Erythroblast (primary cell): ENCODE data around the gene ACTR3.

Experiments used
- DNase-seq, 2 experiments: peaks; one replicate each; lab custom pipeline; 2025; lab: John Stamatoyannopoulos, UW
- GATA1 ChIP-seq: IDR thresholded peaks from 2 replicates; pipeline ENCODE4 v1.6.1; 2011; ENCODE audit warnings: low read depth, mild to moderate bottlenecking, control low read depth, low read length, moderate library complexity
- POLR2A ChIP-seq: IDR thresholded peaks from 2 replicates; pipeline ENCODE4 v1.6.1; 2011; ENCODE audit warnings: mild to moderate bottlenecking, low read length

ACTR3 gene

GRCh38 chr2:113857464-113857863, 32.4 kb upstream of the ACTR3 start:
- no peak for DNase-seq
- TF ChIP-seq GATA1: no peak
- TF ChIP-seq POLR2A: no peak

- peak in 1 of 2 experiments; percentile 57 for DNase-seq
Measured at GRCh38 chr2:113858764-113859163, 31.1 kb upstream of the ACTR3 start.

GRCh38 chr2:113861740-113862139, 28.1 kb upstream of the ACTR3 start:
- no peak for TF ChIP-seq GATA1
- TF ChIP-seq POLR2A: no peak
- DNase-seq: no peak

More at GRCh38 chr2:113858764-113859163, 31.1 kb upstream of the ACTR3 start:
- TF ChIP-seq POLR2A (no peak), GATA1 (no peak)

GRCh38 chr2:113863144-113863543, 26.7 kb upstream of the ACTR3 start:
- TF ChIP-seq POLR2A (no peak), GATA1 (no peak)
- no peak for DNase-seq

GRCh38 chr2:113867571-113867970, 22.3 kb upstream of the ACTR3 start:
- no peak for DNase-seq
- TF ChIP-seq POLR2A (no peak), GATA1 (no peak)

GRCh38 chr2:113869253-113869652, 20.6 kb upstream of the ACTR3 start:
- no peak for TF ChIP-seq GATA1
- TF ChIP-seq POLR2A: no peak
- no peak for DNase-seq

- TF ChIP-seq POLR2A: no peak
- TF ChIP-seq GATA1: no peak
- DNase-seq: no peak
Measured at GRCh38 chr2:113872201-113872600, 17.7 kb upstream of the ACTR3 start.

- TF ChIP-seq POLR2A (no peak), GATA1 (no peak)
- DNase-seq: no peak
Measured at GRCh38 chr2:113873867-113874266, 16.0 kb upstream of the ACTR3 start.

- TF ChIP-seq POLR2A (no peak), GATA1 (no peak)
- no peak for DNase-seq
Measured at GRCh38 chr2:113875135-113875534, 14.8 kb upstream of the ACTR3 start.

- no peak for DNase-seq
- TF ChIP-seq GATA1: no peak
- TF ChIP-seq POLR2A: no peak
Measured at GRCh38 chr2:113876503-113877387, 13.1 kb upstream of the ACTR3 start.

GRCh38 chr2:113877711-113878598, 11.9 kb upstream of the ACTR3 start:
- peak; percentile 13 to 53 for DNase-seq
- TF ChIP-seq POLR2A (no peak), GATA1 (no peak)

GRCh38 chr2:113878743-113879142, 11.1 kb upstream of the ACTR3 start:
- DNase-seq: no peak
- TF ChIP-seq GATA1 (no peak), POLR2A (no peak)

GRCh38 chr2:113879457-113879856, 10.4 kb upstream of the ACTR3 start:
- no peak for DNase-seq
- TF ChIP-seq GATA1 (no peak), POLR2A (no peak)

GRCh38 chr2:113886479-113887008, 3.3 kb upstream of the ACTR3 start:
- peak in 1 of 2 experiments; percentile 22 for DNase-seq
- TF ChIP-seq POLR2A: no peak
- TF ChIP-seq GATA1: no peak
